ENCODE measurements around the gene N4BP2L2.

DNA sequence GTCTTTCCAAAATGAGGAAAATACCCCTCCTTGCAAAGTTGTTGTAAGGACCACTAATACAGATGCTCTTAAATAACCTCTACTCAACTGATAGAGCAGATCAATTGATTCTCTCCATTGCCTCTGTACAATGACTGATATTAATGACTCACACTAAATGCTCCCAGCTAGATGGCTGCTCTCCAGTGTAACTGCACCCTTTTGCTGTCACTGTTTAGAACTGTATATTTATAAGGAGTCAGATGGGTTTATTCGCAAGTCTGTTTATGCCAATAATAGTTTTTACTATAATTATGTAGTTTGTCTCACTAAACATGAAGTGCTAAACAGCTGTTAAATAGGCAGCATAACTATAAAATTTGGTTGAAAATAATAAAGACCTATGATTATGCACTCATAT is 89.6 kb downstream of the N4BP2L2 start:
- TF ChIP-seq SETDB1 (CRISPR knock-in tag; IDR thresholded peaks at IDR 0.05; ENCODE audit: borderline replicate concordance) (no peak), ZNF430 (CRISPR knock-in tag; IDR thresholded peaks at IDR 0.05) (no peak), MAZ (IDR thresholded peaks at IDR 0.05; ENCODE audit: borderline replicate concordance, low read depth, low read length) (no peak), MAZ (CRISPR knock-in tag; IDR thresholded peaks at IDR 0.05; ENCODE audit: low read depth) (no peak), SSRP1 (CRISPR knock-in tag; IDR thresholded peaks at IDR 0.05) (no peak), XRCC5 (optimal IDR thresholded peaks at IDR 0.05; ENCODE audit: low read length) (no peak), KAT7 (CRISPR knock-in tag; IDR thresholded peaks at IDR 0.05; ENCODE audit: borderline replicate concordance) (no peak), KDM5B (CRISPR knock-in tag; IDR thresholded peaks at IDR 0.05; ENCODE audit: borderline replicate concordance) (no peak), POLR2AphosphoS5 (IDR thresholded peaks at IDR 0.05; ENCODE audit: low read depth, low read length) (no peak), MAFF (IDR thresholded peaks at IDR 0.05; ENCODE audit: low read depth, low read length) (no peak), RAD21 (CRISPR knock-in tag; IDR thresholded peaks at IDR 0.05) (no peak)
- TF ChIP-seq, protein P1, sequence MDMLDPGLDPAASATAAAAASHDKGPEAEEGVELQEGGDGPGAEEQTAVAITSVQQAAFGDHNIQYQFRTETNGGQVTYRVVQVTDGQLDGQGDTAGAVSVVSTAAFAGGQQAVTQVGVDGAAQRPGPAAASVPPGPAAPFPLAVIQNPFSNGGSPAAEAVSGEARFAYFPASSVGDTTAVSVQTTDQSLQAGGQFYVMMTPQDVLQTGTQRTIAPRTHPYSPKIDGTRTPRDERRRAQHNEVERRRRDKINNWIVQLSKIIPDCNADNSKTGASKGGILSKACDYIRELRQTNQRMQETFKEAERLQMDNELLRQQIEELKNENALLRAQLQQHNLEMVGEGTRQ (IDR thresholded peaks at IDR 0.05; ENCODE audit: low read depth, low read length) = no peak
- TF ChIP-seq, protein P1 (CRISPR knock-in tag; IDR thresholded peaks at IDR 0.05; ENCODE audit: borderline replicate concordance) = no peak
- TF ChIP-seq, protein P2, sequence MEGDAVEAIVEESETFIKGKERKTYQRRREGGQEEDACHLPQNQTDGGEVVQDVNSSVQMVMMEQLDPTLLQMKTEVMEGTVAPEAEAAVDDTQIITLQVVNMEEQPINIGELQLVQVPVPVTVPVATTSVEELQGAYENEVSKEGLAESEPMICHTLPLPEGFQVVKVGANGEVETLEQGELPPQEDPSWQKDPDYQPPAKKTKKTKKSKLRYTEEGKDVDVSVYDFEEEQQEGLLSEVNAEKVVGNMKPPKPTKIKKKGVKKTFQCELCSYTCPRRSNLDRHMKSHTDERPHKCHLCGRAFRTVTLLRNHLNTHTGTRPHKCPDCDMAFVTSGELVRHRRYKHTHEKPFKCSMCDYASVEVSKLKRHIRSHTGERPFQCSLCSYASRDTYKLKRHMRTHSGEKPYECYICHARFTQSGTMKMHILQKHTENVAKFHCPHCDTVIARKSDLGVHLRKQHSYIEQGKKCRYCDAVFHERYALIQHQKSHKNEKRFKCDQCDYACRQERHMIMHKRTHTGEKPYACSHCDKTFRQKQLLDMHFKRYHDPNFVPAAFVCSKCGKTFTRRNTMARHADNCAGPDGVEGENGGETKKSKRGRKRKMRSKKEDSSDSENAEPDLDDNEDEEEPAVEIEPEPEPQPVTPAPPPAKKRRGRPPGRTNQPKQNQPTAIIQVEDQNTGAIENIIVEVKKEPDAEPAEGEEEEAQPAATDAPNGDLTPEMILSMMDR (CRISPR knock-in tag; IDR thresholded peaks at IDR 0.05) = no peak
- TF ChIP-seq, protein P3, sequence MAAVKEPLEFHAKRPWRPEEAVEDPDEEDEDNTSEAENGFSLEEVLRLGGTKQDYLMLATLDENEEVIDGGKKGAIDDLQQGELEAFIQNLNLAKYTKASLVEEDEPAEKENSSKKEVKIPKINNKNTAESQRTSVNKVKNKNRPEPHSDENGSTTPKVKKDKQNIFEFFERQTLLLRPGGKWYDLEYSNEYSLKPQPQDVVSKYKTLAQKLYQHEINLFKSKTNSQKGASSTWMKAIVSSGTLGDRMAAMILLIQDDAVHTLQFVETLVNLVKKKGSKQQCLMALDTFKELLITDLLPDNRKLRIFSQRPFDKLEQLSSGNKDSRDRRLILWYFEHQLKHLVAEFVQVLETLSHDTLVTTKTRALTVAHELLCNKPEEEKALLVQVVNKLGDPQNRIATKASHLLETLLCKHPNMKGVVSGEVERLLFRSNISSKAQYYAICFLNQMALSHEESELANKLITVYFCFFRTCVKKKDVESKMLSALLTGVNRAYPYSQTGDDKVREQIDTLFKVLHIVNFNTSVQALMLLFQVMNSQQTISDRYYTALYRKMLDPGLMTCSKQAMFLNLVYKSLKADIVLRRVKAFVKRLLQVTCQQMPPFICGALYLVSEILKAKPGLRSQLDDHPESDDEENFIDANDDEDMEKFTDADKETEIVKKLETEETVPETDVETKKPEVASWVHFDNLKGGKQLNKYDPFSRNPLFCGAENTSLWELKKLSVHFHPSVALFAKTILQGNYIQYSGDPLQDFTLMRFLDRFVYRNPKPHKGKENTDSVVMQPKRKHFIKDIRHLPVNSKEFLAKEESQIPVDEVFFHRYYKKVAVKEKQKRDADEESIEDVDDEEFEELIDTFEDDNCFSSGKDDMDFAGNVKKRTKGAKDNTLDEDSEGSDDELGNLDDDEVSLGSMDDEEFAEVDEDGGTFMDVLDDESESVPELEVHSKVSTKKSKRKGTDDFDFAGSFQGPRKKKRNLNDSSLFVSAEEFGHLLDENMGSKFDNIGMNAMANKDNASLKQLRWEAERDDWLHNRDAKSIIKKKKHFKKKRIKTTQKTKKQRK (IDR thresholded peaks at IDR 0.05; ENCODE audit: low read length) = no peak
- TF ChIP-seq, protein P4, sequence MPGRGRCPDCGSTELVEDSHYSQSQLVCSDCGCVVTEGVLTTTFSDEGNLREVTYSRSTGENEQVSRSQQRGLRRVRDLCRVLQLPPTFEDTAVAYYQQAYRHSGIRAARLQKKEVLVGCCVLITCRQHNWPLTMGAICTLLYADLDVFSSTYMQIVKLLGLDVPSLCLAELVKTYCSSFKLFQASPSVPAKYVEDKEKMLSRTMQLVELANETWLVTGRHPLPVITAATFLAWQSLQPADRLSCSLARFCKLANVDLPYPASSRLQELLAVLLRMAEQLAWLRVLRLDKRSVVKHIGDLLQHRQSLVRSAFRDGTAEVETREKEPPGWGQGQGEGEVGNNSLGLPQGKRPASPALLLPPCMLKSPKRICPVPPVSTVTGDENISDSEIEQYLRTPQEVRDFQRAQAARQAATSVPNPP (CRISPR knock-in tag; IDR thresholded peaks at IDR 0.05) = no peak
